GM18858 (cell line): ENCODE results near the gene TBX19.
A peak's percentile ranks its signal among the peaks of the same experiment; 100 is the strongest.

Experiments
- ATAC-seq: cut with Tn5 transposase; IDR thresholded peaks from one replicate; pipeline ENCODE4 v1.9.1; 2021; ENCODE audit not compliant: unreplicated experiment

Gene TBX19

DNA sequence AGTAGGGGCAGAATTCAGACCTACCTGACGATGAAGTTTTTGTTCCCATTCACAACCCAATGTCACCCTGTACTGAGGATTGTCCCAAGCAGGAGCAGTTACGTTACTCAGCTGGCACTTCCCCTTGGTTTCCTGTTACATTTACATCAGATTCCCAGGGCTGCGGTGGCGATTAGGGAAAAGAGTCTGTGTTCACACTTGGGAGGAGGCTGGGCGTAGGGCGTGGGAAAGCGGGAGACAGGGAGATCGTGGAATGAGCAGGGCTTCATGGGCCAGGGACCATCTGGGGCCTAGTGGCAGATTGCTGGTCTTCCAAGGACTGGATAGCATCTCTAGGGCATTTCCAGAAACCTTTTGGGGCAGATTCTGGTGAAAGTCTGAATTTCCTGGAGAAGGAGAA, 39.0 kb downstream of the TBX19 start:
- no peak for ATAC-seq

DNA sequence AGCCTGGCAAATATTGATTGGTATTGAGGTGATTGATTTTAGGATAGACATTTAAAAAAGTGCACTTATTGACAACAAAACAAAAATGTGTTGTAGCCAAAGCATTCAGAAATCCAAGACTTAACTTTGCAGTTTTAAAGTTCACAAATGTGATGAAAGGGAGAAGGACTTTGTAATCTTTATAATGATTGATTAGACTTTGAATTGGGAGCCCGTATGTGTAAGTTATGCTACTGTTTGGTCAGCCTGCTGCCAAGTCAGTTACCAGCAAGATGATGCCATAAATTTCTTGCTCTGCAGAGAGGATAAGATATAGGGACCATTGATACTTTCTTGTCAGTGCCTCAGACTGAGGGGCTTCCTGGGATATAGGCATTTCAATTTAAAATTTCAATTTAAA, 39.5 kb downstream of the TBX19 start:
- no peak for ATAC-seq

DNA sequence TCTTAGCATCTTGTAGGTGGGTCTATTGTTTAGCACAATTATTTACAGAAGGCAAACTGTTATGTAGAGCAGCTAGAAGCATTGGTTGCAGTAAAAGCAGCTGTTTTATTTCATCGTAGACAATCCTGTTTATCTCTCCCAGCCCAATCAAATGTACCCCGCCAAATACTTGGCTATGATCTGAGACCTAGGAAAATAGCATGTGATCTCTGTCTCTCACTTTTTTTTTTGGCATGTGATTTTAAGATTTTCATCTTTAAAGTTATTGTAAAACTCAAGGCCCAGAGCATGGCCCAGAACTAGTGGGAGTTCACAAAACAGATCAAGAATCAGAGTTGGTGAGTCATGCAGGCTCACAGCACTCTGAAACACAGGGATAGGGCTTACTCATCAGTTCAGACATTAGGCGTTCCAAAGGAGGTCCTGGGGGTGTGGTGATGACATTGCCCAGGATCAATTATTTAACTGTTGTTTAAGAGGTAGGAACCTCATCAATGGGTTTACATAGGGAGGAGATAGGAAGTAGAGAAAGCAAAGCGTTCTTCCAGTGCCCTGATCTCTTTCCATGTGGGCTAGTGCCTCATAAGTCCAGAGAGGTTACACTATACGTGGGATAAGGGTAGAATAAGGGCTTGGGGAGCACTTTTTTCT, 40.2 kb downstream of the TBX19 start:
- no peak for ATAC-seq

DNA sequence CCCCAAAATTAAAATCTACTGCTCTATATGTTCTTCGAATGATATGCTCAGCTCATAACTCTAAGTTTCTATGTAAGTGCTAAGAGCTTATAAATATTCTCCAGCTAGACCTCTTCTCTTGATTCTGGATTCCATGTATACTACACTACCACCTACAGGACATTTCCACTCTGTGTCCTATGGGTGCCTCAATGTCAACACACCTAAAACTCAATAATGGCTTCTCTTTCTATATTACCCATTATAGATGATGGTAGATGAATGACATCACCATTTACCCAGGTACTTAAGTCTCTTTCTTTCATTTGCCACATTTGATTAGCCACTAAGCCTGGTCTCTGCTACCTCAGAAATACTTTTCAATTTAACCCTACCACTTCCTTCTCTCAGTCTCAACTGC, 41.3 kb downstream of the TBX19 start:
- ATAC-seq = no peak

DNA sequence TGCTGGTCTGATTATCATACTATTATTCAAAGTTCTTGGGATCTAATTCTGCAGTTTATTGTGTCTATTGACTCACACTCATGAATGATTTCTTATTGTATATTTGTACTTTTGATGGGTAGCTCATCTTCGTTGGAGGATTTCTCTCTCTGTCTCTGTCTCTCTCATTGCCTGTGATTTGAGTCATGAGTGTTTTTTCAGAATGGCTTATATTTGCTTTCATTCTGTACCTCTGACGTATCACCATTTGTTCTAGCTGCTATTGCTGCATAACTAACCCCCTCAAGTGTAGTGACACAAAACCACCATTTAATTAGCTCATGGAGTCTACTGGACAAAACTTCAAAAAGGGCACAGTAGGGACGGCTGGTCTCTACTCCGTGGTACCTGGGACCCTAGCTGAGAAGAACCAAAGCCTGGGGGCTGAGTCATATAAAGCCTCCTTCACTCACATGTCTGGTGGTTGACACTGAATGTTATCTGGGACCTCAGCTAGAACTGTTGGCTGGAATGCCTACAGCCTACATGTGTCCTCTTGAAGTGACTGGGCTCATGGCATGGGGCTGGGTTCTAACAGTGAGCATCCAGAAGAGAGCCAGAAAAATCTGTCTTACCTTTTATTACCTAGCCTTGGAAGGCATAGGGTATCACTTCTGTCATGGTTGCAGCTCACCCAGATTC, 44.2 kb downstream of the TBX19 start:
- no peak for ATAC-seq

DNA sequence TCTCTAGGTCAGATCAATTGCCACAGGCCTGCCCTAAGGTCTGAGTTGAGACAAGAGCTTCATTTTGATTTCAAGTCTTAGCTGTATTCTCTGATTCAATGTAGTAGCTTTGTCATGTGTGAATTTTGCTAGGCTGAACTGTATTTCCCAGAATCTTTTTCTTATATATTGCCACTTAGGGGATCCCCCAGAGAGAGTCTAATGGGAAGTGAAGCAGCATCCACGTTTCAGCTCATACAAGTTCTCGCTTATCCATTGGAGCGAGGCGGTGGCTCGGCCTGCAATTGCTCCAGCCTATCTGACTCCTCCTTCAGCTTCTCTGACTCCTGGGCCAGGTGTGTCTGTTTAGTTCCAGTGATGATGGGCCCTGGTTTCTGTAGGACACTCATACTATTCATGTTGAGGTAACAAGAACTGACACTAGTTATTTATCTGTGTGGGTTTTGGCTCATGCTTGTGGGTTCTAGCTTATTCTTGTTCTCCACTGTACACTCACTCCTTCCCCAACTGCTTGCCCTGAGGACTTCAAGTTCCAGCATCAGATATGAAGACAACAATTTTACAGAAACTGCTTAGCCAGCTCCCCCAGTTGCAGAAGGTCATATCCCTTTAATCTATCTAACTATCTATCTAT, 48.2 kb downstream of the TBX19 start:
- no peak for ATAC-seq

GRCh38 chr1:168330285-168330684, 49.6 kb downstream of the TBX19 start:
- ATAC-seq = no peak

- no peak for ATAC-seq
Measured at GRCh38 chr1:168331569-168331968, 50.9 kb downstream of the TBX19 start.

DNA sequence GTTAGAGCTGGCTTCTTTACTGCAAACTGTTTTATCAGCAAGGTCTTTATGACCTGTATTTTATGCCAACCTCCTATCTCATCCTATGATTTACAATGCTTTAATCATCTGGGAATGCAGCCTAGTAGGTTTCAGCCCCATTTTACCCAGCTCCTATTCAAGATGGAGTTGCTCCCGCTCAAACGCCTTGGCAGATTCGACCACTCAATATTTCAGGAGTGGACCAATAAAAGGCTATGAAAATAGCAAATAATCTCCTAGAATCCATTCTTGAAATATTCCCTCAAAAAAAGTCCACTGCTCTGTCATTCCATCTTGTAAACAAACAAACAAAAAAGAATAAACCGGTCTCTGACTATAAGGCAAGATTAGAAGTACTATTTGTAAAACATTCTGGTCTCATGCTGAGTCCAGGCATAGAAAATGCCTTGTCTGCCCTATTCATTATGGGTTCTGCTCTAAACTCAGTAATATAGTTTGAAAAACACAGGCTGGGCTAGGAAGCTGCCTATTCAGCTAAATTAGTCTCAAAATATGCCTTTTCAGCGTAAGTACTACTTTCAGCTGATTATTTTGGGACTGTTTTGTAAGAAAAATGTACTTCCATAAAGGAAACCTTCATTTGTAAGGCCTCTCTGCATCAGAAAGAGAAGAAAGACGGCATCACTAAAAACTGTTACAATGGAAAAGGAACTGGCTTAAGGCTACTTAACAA, 53.0 kb downstream of the TBX19 start:
- no peak for ATAC-seq

- ATAC-seq = no peak
Measured at GRCh38 chr1:168335500-168335899, 54.8 kb downstream of the TBX19 start.

DNA sequence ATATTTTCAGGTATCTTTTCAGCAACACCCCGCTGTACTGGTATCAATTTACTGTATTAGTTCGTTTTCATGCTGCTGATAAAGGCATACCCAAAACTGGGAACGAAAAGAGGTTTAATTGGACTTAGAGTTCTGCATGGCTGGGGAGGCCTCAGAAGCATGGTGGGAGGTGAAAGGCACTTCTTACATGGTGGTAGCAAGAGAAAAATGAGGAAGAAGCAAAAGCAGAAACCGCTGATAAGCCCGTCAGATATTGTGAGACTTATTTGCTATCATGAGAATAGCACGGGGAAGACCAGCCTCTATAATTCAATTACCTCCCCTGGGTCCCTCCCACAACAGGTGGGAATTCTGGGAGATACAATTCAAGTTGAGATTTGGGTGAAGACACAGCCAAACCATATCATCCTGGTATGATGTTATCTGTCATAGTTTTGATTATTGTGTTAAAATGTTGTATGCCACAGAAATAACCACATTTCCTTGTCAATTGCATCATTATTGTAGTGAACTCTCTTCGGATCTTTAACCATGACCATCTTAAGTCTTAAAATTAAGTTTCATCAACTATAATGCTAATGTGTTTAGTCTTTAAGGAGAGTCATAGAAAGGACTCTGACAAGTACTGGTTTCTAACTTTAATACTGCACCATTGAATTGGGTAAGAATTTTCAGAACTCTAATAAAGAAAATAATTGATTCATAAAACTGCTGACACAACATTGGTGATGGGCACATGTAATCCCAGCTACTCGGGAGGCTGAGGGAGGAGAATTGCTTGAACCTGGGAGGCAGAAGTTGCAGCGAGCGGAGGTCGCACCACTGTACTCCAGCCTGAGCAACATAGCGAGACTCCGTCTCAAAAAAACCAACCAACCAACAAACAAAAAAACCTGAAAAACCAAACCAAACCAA, 58.2 kb downstream of the TBX19 start:
- no peak for ATAC-seq

DNA sequence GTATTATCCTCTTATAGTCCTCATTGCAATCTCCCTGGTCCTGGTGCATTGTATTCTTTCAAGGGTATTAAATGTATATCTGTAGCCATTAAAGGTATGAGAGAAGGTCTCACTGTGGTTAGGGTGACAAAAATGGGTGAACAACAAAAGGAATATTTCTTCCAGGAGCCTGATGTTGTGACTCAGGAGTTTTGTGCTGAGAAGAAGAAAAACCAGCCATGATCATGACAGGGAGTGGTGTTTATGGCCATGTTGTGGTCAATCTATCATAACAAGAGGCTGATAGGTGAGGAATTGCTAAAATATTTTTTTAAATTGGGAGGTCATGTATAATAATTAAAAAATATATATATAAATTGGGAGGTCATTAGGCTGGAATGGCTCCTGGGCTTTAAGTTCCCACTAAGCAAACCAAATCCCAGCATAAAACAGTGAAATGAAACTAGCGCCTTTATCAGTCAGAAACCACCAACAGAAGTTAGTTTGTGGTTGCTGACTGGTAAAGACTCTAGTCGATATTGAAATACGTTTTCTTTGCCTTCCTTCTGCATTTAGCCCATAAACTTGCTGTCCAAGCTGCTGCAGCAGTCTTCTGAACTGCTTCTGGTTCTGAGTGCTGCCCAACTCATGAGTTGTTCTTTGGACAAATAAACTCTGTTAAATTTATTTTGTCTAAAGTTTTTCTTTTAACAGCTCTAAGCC, 60.3 kb downstream of the TBX19 start:
- ATAC-seq = no peak

DNA sequence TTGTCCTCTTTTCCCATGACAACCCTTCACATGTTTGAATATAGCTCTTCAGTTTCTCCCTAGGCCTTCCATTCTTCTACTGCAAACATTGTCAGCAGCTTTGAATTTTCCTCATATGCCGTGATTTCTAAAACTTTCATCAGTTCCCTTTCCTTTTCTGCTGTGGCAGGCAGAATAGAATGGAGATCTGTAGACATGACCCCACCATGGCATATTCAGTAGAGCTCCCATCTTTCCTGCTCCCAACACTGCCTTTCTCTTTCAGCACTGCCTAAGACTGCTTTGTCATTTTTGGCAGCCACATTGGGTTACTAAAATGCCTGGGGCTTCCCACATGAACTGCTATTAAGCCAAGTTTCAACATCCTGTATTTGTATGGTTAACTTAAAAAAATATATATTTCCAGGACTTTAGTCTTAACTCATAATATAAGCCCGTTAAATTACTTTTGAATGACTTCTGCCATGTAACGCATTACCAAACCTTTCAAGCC, 60.9 kb downstream of the TBX19 start:
- ATAC-seq = no peak

DNA sequence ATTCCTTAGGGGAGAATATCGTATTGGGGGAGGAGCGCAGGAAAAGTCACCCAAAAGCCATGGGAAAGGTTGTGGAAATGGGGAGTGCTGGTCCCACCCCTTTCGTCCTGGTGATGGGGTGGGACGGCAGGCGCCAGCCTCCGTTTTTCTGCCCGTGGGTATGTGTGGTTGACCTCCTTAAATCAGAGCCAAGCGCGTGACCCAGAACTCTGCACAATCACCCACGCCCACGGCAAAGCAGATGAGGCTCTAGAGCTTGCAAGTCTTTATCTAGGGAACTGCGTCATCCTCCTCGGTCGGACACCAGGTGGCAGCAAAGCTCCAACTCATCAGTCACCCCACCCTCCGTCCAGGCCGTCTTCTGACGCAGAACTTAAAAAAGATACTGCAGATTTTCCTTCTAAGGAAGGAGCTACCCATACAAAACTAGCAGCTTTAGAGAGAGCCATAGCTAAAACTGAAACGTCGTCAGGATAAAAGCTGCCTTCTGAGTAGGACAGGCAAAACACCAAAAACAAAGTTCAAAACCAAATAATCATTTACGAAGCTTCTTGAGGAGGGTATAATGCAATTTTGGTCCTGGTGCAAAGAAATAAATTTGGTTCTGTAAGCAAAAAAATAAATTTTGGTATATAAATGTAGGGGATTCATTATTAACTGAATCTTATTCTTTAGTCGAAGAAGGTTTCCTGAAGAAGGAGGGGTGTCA, 62.0 kb downstream of the TBX19 start:
- ATAC-seq = peak; percentile 79

DNA sequence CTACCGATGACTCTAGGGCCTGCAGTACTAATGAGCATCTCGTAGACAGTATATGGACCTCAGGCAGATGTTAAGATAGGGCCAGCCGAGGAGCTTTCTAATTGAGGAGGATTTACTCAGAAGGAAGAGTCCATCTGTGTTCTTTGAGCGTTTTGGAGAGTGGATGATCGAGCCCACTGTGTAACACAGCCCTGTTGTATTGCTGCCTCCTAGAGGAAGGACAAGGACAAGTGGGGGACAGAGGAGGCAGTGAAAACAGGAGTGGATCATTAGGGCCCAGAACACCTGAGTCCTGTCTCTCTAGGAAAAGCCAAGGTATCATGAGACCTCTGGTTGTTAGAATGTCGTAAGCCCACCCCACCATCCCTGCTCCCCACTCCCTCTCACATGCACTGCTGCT, 62.9 kb downstream of the TBX19 start:
- ATAC-seq = no peak

DNA sequence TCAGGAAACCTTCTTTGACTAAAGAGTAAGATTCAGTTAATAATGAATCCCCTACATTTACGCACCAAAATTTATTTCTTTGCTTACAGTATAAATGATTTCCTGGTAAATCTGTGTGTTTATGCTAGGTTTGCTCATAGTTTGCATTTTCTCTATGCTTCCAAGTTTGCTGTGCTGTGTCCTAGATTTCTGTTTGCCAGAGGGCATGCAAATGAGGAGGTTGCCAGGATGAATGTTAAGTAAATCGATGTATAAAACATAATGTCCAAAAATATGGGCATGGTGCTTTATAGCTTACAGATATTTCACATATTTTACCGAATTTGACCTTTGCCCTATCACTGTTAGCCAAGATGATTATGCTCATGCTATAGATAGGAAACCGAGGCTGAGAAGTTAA, 63.8 kb downstream of the TBX19 start:
- ATAC-seq = no peak

- ATAC-seq = no peak
Measured at GRCh38 chr1:168345939-168346338, 65.3 kb downstream of the TBX19 start.

GRCh38 chr1:168347630-168348029, 67.0 kb downstream of the TBX19 start:
- ATAC-seq = no peak

DNA sequence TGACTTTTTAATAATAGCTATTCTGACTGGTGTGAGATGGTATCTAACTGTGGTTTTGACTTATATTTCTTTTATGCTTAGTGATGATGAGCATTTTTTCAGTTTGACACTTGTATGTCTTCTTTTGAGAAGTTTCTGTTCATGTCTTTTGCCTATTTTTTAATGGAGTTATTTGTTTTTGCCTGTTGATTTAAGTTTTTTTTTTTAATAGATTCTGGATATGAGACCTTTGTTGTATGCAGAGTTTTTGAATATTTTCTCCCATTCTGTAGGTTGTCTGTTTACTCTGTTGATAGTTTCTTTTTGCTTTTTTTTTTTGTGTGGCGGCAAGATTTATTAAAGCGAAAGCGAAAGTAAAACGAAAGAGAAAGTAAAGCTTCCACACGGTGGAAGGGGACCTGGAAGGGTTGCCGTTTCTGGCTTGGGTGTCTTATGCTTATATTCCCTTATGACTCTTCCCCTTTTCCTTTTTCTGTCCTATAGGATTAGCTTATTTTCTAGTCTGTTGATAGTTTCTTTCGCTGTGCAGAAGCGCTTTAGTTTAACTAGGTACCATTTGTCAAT, 67.6 kb downstream of the TBX19 start:
- ATAC-seq = no peak
